Measurements from ENCODE around the gene PPP1R13B.

PPP1R13B gene

DNA sequence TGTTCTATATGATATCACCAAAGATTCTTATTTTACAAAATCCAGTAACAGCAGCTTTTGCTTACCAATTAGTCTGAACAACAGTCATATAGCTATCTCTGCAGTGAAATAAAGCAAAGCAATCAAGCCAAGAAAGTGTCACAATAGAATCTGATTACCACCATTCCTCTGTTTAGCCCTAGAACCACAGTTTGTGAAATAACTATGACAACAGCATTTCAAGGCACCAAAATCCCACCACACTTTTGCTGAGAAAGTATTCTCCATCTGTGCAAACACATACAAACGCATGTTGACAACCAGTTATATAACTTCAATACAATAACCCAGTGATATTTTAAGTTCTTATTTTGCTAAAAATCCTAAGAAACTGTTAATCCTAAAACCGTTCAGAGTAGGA is 7.4 kb downstream of the PPP1R13B start:
- FAIRE-seq (no peak), DNase-seq (ENCODE audit: insufficient read length, low spot score) (no peak)
- no peak for TF ChIP-seq POLR2A (IDR thresholded peaks at IDR 0.05; ENCODE audit: low read depth, low read length)

GRCh38 chr14:103839579-103839978 is 7.8 kb downstream of the PPP1R13B start:
- DNase-seq (ENCODE audit: insufficient read length, low spot score) (no peak), FAIRE-seq (no peak)
- TF ChIP-seq POLR2A (IDR thresholded peaks at IDR 0.05; ENCODE audit: low read depth, low read length), result no peak

- FAIRE-seq, result no peak
- DNase-seq (ENCODE audit: insufficient read length, low spot score), result no peak
- TF ChIP-seq POLR2A (IDR thresholded peaks at IDR 0.05; ENCODE audit: low read depth, low read length), result no peak
Observed at GRCh38 chr14:103838117-103838516, 9.3 kb downstream of the PPP1R13B start.

DNA sequence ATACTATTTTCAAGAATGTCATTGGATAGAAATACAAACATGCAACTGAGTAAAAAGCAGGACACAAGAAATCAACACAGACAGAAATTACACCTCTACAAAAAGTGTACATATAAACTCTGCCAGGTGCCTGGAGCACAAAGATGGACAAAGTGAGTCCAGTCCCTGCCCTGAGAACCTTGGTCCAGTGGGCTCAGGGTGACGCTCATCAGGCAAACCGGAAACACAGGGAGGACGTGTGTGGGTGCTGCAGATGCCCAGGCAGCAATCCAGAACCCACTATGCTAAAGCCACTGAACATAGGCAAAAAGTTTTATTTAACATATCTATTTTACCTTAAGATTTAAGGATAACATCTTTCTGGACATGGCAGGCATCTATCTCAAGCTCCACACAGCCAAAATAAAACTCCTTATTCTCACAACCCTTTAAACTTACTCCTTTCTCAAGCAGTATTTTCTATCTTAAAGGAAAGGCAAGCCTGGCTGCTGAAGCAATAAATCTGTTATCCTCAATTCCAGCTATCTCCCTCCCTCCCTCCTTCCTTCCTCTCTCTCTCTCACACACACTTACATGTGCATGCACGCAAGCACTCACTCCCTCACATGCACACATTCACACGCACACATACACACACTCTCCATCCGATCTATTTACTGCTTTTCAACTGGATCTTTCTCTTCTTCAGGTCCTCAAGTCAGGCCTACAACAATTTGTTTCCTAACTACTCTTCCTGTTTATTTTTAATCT is 10.2 kb downstream of the PPP1R13B start:
- no peak for DNase-seq (ENCODE audit: insufficient read length, low spot score)
- no peak for FAIRE-seq
- TF ChIP-seq POLR2A (IDR thresholded peaks at IDR 0.05; ENCODE audit: low read depth, low read length), result no peak

- DNase-seq (ENCODE audit: insufficient read length, low spot score) (no peak), FAIRE-seq (no peak)
- no peak for TF ChIP-seq POLR2A (IDR thresholded peaks at IDR 0.05; ENCODE audit: low read depth, low read length)
Observed at GRCh38 chr14:103834956-103835355, 12.4 kb downstream of the PPP1R13B start.

DNA sequence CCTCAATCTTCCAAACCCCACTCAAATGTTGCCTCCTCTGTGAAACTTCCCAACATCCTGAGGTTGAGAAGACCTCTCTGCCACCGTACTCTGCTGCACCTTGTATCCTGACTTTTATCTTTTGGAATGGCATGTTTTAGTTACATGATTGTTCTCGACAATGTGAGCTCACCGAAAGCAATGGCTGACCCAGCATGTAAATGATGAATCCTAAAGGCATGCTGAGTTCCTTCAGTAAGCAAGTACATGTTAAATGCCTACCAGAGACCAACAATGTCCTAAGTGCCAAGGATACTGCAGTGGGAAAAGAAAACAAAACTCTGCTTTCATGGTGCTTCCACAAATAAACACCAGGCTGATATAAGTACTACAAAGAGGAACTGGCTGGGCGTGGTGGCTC is 13.7 kb downstream of the PPP1R13B start:
- TF ChIP-seq POLR2A (IDR thresholded peaks at IDR 0.05; ENCODE audit: low read depth, low read length), result no peak
- peak; percentile 48 for FAIRE-seq

DNA sequence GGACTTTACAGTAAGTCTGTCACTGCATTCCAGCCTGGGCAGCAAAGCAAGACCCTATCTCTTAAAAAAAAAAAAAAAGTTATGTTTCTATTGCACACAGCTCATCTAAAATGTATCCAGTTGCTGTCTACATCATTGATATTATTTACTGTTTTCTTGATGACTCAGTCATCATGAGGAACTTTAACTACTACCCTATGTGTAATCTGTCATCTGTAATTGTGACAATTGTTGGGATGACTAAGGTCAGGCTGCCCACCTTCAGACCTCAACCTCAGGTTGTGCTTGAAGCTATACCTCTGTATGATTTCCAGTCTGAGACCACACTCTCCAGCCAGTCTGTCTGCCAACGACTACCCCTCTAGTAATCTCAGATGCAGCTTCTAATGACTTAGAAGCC is 15.3 kb downstream of the PPP1R13B start:
- TF ChIP-seq POLR2A (IDR thresholded peaks at IDR 0.05; ENCODE audit: low read depth, low read length), result no peak
- FAIRE-seq (peak; percentile 80), DNase-seq (ENCODE audit: insufficient read length, low spot score) (no peak)

More for the DNA sequence above, 13.7 kb downstream of the PPP1R13B start:
- no peak for DNase-seq (ENCODE audit: insufficient read length, low spot score)

GRCh38 chr14:103830511-103831270 is 16.7 kb downstream of the PPP1R13B start:
- TF ChIP-seq POLR2A (IDR thresholded peaks at IDR 0.05; ENCODE audit: low read depth, low read length), result no peak
- no peak for DNase-seq (ENCODE audit: insufficient read length, low spot score)
- FAIRE-seq, result no peak

- DNase-seq (ENCODE audit: insufficient read length, low spot score), result no peak
Observed at GRCh38 chr14:103828315-103828967, 18.9 kb downstream of the PPP1R13B start.

DNA sequence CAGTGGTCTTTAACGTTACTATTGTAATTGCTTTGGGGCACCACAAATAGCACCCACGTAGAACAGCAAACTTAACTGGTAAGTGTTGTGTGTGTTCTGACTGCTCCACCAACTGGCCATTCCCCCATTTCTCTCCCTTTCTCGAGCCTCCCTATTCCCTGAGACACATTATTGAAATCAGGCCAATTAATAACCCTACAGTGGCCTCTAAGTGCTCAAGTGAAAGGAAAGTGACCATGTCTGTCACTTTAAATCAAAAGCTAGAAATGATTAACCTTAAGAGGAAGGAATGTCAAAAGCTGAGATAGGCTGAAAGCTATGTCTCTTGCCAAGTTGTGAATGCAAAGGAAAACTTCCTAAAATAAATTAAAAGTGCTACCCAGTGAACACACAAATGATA is 22.3 kb downstream of the PPP1R13B start:
- DNase-seq (ENCODE audit: insufficient read length, low spot score) (no peak), FAIRE-seq (no peak)
- no peak for TF ChIP-seq POLR2A (IDR thresholded peaks at IDR 0.05; ENCODE audit: low read depth, low read length)

More at GRCh38 chr14:103828315-103828967, 18.9 kb downstream of the PPP1R13B start:
- TF ChIP-seq POLR2A (IDR thresholded peaks at IDR 0.05; ENCODE audit: low read depth, low read length), result no peak
- no peak for FAIRE-seq

DNA sequence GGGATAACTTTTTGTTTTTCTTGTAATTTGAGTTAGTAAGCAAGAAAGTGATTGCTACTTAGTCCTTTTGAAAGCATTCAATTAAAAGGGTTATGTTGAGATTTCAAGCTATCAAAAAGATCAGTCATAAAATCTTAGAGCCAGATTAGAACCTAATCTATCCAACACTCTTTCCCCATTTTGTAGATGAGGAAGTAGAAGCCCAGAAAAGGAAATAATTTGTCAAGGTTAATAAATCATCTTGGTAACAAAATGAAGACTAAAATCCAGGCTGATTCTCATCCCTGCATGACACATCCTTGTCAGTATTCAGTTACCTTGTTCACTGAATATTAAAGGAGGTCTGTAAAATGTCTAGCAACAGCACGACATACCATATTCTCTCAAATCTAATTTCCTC is 26.5 kb downstream of the PPP1R13B start:
- FAIRE-seq, result peak; percentile 20
- no peak for DNase-seq (ENCODE audit: insufficient read length, low spot score)
- TF ChIP-seq POLR2A (IDR thresholded peaks at IDR 0.05; ENCODE audit: low read depth, low read length), result no peak

- TF ChIP-seq POLR2A (IDR thresholded peaks at IDR 0.05; ENCODE audit: low read depth, low read length), result no peak
- FAIRE-seq, result no peak
- no peak for DNase-seq (ENCODE audit: insufficient read length, low spot score)
Observed at GRCh38 chr14:103820382-103820781, 27.0 kb downstream of the PPP1R13B start.

- no peak for TF ChIP-seq POLR2A (IDR thresholded peaks at IDR 0.05; ENCODE audit: low read depth, low read length)
- no peak for DNase-seq (ENCODE audit: insufficient read length, low spot score)
Observed at GRCh38 chr14:103819503-103820307, 27.7 kb downstream of the PPP1R13B start.

More at GRCh38 chr14:103819503-103820307, 27.7 kb downstream of the PPP1R13B start:
- FAIRE-seq, result no peak
